SK-N-SH treated with all-trans-retinoic acid at 6 μM for 48 hours (cell line): Measurements from ENCODE around the gene XRCC4.

Experiments used
- ISL1 ChIP-seq: fragments of 250-450 bp; sonication (Bioruptor Pico); IDR thresholded peaks from 2 replicates; pipeline ENCODE4 v2.1.2; 2022; ENCODE audit warnings: mild to moderate bottlenecking, moderate library complexity
- PPARA ChIP-seq: fragments of 250-450 bp; sonication (Bioruptor Pico); IDR thresholded peaks from 2 replicates; pipeline ENCODE4 v1.5.0; 2020; ENCODE audit warnings: mild to moderate bottlenecking, borderline replicate concordance

- TF ChIP-seq PPARA (CRISPR knock-in tag) = no peak
- TF ChIP-seq ISL1 (CRISPR knock-in tag) = no peak
These were observed 174.5 kb downstream of the XRCC4 start for GRCh38 chr5:83251849-83252248.
